GM18526 (cell line): Measurements from ENCODE around the gene KICS2.

Source experiments
- POLR2A ChIP-seq: IDR thresholded peaks from 3 replicates; pipeline ENCODE4 v1.6.1; 2011; ENCODE audit not compliant: insufficient read length; ENCODE audit errors: extremely low read depth

The KICS2 gene

DNA sequence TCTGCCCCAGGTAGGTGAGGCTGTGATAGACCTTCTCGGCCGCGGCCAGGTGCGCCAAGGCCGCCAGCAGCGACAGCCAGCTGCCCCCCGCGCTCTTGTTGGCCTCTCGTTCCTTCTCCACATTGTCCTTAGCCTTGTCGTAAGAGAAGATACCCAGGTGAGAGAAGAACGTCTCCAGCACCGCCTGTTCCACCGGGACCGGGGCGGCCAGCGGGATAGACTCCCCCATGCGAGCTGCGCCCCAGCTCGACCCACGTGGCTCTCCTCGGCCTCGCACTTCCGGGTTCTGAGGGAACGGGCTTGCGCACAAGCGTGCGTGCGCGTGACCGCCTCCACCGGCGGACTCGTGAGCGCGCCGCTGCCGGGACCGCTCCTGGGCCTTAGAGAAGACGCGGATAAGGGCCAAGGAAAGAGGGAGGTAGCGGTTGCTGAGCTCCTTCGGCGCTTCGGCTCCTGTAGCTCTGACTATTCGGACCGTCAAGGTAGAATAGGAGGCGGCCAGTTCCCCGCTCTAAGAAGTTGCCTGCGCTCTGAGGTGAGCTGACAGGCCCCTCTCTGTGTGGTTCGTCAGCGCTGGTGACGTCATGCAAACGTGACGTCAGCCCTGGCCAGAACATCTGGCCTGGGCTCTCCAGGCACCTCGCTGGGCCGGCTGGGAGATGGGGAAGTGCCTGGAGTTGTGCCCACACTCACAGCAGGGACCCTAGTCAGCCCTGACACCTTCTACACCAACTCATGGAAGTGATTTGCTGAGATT lies at the start of gene KICS2:
KICS2 (minus strand) TSS at position 288 of the 757 bp plus-strand sequence; CDS start at position 229, 59 bp downstream.
- TF ChIP-seq POLR2A = peak; percentile 88

DNA sequence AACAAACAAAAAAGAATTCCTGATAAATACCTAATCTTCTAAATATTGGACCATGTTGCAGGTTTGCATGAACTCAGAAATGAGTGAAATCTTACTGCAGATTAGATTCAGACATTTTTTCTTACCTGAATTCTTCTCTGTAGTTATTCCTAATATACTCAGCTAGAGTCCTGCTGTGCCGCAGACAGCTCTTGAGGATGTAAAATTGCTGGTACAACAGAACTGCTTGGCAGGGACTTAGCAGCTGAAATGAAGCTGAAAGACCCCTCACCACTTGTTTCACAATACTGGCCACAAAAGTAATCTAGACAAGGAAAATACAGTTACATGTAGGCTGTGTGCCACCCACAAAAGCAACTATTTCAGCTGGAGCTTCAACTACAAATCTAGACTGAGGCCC lies 48.3 kb upstream of the KICS2 start:
- TF ChIP-seq POLR2A = no peak

DNA sequence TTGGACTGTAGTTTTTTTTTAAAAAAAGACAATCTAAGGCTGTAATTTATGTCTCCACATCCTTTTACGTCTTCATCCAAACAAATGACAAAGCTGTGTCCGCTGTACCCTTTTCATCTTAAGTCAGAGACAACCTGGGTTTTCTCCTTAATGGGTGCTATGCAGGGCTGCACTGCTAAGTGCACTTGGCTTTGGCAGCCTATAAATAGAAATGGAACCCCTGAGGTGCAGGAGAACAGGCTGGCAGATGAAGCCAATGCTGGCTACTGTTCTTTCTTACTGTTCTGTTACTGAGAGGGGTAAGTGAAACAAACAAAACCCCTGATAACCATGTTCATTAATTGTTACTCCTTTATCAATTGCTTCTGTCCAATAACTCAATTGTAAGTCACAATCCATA lies 47.1 kb upstream of the KICS2 start:
- no peak for TF ChIP-seq POLR2A

DNA sequence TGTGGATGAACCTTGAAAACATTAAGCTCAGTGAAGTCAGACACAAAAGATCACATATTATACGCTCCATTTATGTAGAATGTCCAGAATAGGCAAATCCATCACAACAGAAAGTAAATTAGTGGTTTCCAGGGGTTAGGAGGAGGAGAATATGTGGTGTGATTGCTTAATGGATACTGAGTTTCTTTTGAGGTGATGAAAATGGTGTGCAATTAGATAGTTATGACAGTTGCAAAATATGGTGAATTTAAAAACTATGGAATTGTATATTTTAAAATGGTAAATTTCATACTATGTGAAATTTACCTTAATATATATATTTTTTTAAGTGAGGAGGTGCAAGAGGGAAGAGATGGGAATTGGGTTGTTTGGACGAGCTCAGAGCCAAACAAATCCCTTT lies 46.3 kb upstream of the KICS2 start:
- TF ChIP-seq POLR2A = no peak

DNA sequence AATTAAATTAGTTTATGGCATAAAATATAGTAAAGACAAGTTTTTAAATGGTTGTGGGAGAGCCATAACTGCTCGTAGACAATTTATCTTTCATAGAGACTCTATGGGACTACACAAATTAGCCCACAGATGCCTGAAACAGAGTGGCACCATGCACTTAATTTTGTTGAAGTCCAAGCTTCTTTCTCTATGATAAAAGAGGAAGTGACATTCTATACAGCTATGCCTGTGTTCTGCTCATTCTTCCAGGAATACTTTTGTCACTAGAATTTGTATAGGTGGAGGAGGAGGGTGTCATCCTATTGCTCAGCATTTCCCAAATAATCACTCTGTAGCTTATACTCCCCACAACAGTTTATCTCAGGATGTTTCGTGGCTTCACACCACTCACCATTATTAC lies 43.7 kb upstream of the KICS2 start:
- no peak for TF ChIP-seq POLR2A

DNA sequence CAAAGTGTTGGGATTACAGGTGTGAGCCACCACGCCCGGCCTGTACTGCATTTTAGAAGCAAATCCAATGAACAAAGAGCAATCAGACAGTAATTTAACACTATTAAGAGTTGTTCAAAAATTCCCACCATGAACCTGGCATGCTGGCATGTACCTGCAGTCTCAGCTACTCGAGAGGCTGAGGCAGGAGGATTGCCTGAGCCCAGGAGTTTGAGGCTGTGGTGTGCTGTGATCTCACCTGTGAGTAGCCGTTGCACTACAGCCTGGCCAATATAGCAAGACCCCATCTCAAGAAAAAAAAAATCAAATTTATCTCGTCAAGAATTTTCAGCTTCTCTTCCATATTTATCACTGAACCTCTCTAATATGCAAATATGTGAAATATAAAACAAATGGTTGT lies 39.7 kb upstream of the KICS2 start:
- no peak for TF ChIP-seq POLR2A

DNA sequence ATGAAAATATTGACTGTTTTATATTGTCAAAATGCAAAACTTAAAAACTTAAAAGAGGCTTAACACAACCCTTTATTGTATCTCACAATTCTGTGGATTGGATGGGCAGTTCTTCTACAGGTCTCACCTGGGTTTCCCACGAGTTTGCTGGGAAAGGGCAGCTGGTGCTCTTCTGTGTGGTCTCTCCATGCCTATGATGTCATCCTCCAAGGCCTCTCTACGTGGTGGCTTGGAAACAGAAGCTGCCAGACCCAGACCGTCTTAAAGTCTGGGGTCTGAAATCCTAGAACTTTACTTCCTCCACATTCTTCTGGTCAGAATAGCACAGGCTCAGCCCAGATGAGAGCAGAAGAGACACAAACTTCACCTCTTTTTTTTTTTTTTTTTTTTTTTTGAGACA lies 36.5 kb upstream of the KICS2 start:
- no peak for TF ChIP-seq POLR2A

DNA sequence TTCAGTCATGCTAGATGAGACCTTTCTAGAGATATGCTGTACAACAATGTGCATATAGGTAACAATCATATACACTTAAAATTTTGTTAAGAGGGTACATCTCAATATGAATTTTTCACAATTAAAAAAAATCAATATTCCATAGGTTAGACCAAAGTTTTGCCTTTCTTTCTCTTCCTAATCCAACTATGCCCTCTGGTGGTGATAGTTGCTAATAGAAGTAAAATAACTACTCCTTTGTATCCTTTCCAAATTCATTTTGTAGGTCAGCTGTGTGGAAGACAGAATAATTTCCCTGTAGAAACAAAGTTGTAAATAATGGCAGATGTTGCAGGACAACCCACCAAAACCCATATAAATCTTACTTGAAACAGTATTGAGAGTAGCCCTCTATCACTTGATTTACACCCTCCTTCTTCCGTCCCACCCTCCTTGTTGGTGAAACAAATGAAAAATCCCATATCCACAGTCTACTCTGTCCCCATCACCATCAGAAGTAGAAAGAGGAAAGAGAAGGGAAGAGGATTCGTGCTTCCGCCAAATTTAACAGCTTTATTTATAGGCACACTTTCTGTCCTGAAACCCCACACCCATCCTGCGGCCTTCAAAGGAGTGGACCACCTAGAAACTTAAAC lies 34.2 kb upstream of the KICS2 start:
- no peak for TF ChIP-seq POLR2A

DNA sequence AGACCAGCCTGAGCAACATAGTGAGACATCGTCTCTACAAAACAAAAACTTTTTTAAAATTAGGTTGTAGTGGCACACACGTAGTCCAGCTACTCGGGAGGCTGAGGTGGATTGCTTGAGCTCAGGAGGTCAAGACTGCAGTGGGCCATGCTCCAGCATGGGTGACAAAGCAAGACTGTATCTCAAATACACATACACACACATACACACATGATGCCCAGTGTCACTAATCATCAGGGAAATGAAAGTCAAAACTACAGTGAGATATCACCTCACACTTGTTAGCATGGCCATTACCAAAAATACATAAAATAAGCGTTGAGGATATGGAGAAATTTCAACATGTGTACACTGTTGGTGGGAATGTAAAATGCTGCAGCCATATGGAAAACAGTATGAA lies 33.2 kb upstream of the KICS2 start:
- no peak for TF ChIP-seq POLR2A

DNA sequence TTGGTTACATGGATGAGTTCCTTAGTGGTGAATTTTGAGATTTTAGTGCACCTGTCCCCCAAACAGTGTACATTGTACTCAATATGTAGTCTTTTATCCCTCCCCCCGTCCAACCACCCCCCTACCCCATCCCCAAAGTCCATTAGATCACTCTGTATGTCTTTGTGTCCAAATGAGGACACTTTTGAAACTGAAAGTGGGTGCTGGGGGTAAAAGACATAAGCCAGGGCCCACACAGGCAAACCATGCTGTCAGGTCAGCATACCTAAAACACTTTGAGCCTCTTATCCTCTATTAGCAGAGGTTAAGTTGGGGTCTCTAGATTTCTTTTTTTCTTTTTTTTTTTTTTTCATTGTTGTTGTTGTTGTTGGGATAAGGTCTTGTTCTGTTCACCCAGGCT lies 31.3 kb upstream of the KICS2 start:
- TF ChIP-seq POLR2A = no peak

DNA sequence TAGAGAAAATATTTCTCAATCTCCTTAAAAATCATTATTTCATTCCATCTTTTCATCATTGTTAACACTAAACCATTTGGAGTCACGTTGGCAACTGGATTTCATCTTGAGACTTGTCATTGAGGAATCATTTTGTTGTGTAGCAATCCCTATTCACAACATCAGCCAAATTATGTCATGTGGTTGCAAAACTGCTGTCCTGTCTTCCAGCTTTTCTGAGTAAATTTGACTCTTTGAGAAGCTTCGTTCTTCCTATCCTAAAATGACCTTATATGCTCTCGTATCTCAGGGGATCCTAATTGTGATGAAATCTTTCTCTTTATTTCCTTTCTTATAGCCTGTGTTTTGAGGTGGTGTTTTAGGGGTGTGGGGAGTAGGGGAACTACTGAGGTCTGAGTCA lies 30.6 kb upstream of the KICS2 start:
- no peak for TF ChIP-seq POLR2A

DNA sequence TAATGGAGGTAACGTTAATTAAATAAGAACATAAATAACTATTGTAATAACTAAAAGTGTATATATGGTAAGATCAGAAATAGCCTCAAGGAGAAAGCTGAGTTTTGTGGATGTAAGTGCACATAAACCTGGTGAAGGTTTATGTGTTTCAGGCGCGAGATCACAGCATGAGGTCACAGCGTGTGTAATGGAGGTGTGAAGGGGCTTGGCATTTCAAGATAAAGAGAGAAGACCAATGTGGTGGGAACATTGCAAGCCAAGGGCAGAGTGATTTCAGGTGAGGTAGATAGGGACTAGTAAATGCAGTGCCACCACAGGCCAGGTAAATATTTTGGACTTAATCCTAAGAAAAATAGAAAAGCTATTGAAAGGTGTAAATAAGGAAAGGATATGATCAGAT lies 21.7 kb upstream of the KICS2 start:
- no peak for TF ChIP-seq POLR2A

DNA sequence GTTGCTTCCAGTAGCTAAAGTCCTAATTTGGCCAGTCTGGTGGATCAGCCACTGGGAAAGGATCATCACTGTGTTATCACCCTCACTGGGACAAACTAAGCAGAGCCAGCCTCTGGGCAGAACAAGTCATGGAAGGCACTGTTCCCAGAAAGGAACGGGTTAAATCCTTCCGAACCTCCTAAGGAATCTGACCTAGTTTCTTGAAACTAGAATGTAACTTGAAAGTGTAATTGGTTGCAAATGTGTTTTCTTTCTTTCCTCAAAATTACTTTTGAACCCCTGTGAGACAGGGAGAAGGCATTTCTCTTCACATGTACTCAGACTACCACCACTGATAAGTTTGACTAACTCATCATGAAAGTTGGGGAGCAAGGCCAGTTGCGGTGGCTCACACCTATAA lies 18.7 kb upstream of the KICS2 start:
- no peak for TF ChIP-seq POLR2A

DNA sequence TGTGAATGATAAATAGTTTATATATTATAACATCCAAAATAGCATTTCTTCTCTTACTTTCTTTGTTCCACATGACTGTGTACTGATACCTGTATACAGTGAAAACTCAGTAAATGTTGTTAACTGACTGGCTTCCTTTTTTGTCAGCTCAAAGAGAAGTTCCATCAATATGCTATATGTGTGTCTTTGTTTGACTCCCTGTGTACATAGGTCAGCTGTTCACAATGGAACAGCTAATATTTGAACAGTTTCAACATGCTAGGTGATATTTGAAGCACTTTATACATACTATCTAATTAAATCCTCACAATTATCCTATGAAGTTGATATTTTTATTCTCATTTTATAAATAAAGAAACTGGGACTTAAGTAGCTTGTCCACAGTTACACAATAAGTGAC lies 15.3 kb upstream of the KICS2 start:
- no peak for TF ChIP-seq POLR2A

DNA sequence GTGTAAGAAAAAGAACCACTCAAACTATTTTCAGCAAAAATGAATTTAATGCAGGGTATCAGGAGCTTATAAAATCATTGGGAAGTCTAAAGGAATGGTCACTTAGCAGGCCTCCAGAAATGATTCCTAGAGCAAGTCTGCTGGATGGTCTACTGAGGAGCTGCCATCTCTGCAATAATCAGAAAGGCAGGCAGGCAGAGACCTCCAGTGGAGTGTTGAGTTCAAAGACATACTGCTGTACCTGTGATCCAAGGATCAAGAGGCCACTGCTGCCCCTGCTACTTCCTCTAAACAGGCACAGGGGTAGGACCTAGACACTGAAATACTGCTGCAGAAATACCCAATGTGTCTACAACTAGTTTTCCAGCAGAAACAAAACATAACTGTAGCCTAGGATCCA lies 14.5 kb upstream of the KICS2 start:
- no peak for TF ChIP-seq POLR2A

DNA sequence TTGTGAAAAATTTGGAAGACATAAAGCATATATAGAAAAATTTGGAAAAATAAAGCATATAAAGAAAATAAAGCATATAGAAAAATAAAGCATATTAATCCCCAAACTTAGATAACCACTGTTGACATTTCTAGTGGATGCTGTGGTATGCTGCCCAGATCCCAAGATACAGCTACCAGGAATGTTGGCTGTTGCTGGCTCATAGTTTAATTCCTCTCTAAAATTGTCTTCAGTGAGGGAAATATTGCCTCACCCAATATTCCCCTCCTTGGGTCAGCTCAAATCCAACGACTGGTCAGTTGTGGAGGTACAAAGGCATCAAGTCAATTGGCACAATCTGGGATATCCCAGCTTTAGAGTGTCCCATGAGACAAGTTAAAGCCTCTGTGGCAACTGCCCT lies 10.1 kb upstream of the KICS2 start:
- no peak for TF ChIP-seq POLR2A

DNA sequence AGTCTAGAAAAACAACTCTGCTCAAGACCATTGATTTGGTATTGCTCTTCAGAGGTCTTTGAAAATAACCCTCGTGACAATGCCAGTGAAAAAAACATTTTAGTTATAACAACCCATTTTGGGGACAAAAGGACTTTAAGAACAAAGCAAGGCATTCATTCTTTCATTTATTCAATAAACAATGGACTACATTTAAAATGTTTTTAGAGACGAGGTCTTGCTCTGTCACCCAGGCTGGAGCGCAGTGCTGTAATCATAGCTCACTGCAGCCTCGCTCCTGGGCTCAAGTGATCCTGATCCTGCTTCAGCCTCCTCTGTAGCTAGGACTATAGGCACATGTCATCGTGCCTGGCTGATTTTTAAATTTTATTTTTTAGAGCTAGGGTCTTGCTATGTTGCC lies 7.7 kb upstream of the KICS2 start:
- TF ChIP-seq POLR2A = no peak
